ENCODE measurements around the gene ZNF213. TPM values are rescaled to one million over a fixed set of nuclear protein-coding genes. Genes with fewer than 3 reads are reported as not detected.

The ZNF213 gene
- total RNA-seq, 1 experiment from 2014 or later: 20.7 TPM

DNA sequence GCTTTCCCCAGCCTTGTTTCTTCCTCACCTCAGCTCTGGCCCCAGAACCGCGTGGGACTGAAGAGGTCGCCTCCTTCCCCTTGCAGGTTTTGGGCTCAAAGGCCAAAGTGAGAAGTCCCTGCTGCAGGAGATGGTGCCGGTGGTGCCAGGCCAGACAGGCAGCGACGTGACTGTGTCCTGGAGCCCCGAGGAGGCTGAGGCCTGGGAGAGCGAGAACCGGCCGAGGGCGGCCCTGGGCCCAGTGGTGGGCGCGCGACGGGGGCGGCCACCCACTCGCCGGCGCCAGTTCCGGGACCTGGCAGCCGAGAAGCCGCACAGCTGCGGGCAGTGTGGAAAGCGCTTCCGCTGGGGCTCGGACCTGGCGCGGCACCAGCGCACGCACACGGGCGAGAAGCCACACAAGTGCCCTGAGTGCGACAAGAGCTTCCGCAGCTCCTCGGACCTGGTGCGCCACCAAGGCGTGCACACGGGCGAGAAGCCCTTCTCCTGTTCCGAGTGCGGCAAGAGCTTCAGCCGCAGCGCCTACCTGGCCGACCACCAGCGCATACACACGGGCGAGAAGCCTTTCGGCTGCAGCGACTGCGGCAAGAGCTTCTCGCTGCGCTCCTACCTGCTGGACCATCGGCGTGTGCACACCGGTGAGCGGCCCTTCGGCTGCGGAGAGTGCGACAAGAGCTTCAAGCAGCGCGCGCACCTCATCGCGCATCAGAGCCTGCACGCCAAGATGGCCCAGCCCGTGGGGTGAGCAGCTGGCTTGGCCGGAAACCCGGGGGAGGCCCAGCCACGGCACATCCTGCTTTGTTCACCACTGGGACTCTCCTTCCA, 6.0 kb downstream of the ZNF213 start:
- intact Hi-C loops (cut with micrococcal nuclease): no loop called here
- TF ChIP-seq, protein P1, sequence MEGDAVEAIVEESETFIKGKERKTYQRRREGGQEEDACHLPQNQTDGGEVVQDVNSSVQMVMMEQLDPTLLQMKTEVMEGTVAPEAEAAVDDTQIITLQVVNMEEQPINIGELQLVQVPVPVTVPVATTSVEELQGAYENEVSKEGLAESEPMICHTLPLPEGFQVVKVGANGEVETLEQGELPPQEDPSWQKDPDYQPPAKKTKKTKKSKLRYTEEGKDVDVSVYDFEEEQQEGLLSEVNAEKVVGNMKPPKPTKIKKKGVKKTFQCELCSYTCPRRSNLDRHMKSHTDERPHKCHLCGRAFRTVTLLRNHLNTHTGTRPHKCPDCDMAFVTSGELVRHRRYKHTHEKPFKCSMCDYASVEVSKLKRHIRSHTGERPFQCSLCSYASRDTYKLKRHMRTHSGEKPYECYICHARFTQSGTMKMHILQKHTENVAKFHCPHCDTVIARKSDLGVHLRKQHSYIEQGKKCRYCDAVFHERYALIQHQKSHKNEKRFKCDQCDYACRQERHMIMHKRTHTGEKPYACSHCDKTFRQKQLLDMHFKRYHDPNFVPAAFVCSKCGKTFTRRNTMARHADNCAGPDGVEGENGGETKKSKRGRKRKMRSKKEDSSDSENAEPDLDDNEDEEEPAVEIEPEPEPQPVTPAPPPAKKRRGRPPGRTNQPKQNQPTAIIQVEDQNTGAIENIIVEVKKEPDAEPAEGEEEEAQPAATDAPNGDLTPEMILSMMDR (IDR thresholded peaks at IDR 0.05; ENCODE audit: unreplicated experiment): no peak
- Mint-ChIP-seq H3K9me3 (ENCODE audit: unreplicated experiment) (no peaks in the 10 kb centered on the region), H3K36me3 (ENCODE audit: insufficient read depth, unreplicated experiment) (peaks cover 31% of the 10 kb centered on the region), H3K27ac (ENCODE audit: low read depth, unreplicated experiment) (no peak overlapping the region), H3K27me3 (ENCODE audit: insufficient read depth, unreplicated experiment) (no peaks in the 10 kb centered on the region), H3K4me3 (ENCODE audit: unreplicated experiment) (no peak overlapping the region), H3K4me1 (ENCODE audit: insufficient read depth, unreplicated experiment) (no peaks in the 10 kb centered on the region)
- BruUV-seq (replicated peaks): no TSS peak
- no peak for DNase-seq (ENCODE audit: unreplicated experiment)
- ChIA-PET POLR2A (interaction anchor here (0.8 kb wide), 1 partner anchor 10 kb away, joined by 3 read pairs; no protein-coding TSS in a partner anchor), CTCF (interaction anchor here (0.5 to 1.7 kb wide), 5 partner anchors 9 to 234 kb away, joined by 3 to 15 read pairs (median 4); no protein-coding TSS in a partner anchor)

DNA sequence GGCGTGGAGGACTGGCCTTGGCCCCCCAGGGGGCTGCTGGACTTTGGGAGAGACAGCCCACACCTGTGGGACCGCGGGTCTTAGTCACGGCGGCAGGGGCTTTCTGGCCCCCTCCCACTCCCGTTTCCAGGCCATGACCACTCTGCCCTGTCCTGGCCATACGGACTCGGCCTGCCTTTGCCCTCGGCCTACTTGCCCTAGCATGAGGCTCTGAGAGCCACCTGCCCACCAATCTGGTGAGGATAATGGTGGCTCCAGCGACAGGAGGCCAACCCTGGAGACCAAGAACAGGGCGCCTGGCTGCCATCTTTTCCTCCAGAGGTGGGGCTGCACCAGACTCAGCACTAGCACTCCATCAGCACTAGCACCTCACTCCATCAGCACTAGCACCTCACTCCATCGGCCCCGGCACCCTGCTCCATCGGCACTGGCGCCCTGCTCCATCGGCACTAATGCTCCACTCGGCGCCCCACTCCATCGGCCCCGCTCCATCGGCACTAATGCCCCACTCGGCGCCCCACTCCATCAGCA, 7.0 kb downstream of the ZNF213 start:
- no peaks in the 10 kb centered on the region for H3K4me1 Mint-ChIP-seq (ENCODE audit: insufficient read depth, unreplicated experiment)
- intact Hi-C loops (cut with micrococcal nuclease): no loop called here
- ChIA-PET POLR2A (no interaction called here), CTCF (interaction anchor here (0.6 to 1.7 kb wide), 2 partner anchors 12 to 90 kb away, joined by 4 to 15 read pairs; no protein-coding TSS in a partner anchor)
- BruUV-seq (replicated peaks): no TSS peak
- peaks cover 31% of the 10 kb centered on the region for H3K36me3 Mint-ChIP-seq (ENCODE audit: insufficient read depth, unreplicated experiment)
- TF ChIP-seq, protein P1 (IDR thresholded peaks at IDR 0.05; ENCODE audit: unreplicated experiment): no peak
- H3K27ac Mint-ChIP-seq (ENCODE audit: low read depth, unreplicated experiment): no peak overlapping the region
- H3K27me3 Mint-ChIP-seq (ENCODE audit: insufficient read depth, unreplicated experiment): no peaks in the 10 kb centered on the region
- H3K9me3 Mint-ChIP-seq (ENCODE audit: unreplicated experiment): no peaks in the 10 kb centered on the region
- no peak for DNase-seq (ENCODE audit: unreplicated experiment)
- H3K4me3 Mint-ChIP-seq (ENCODE audit: unreplicated experiment): no peak overlapping the region

DNA sequence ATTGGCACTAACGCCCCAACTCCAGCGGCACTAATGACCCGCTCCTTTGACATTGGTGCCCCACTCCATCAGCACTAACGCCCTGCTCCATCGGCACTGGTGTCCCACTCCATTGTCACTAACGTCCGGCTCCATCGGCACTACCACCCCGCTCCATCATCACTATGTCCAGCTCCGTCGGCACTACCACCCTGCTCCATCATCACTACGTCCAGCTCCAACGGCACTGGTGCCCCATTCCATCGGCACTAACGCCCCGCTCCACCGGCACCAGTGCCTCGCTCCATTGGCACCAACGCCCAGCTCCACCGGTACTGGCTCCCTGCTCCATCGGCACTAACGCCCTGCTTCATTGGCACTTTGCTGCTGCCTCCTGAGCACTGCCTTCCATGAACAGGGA, 7.5 kb downstream of the ZNF213 start:
- TF ChIP-seq, protein P1 (IDR thresholded peaks at IDR 0.05; ENCODE audit: unreplicated experiment): no peak
- CTCF ChIA-PET: interaction anchor here (0.6 kb wide), 1 partner anchor 12 kb away, joined by 3 read pairs; no protein-coding TSS in a partner anchor
- BruUV-seq (replicated peaks): no TSS peak
- Mint-ChIP-seq H3K36me3 (ENCODE audit: insufficient read depth, unreplicated experiment) (peaks cover 31% of the 10 kb centered on the region), H3K4me3 (ENCODE audit: unreplicated experiment) (no peak overlapping the region), H3K9me3 (ENCODE audit: unreplicated experiment) (no peaks in the 10 kb centered on the region), H3K4me1 (ENCODE audit: insufficient read depth, unreplicated experiment) (no peaks in the 10 kb centered on the region), H3K27ac (ENCODE audit: low read depth, unreplicated experiment) (no peak overlapping the region), H3K27me3 (ENCODE audit: insufficient read depth, unreplicated experiment) (no peaks in the 10 kb centered on the region)
- POLR2A ChIA-PET: interaction anchor here (0.7 kb wide), 1 partner anchor 61 kb away, joined by 3 read pairs; no protein-coding TSS in a partner anchor
- intact Hi-C loops (cut with micrococcal nuclease): no loop called here
- no peak for DNase-seq (ENCODE audit: unreplicated experiment)

DNA sequence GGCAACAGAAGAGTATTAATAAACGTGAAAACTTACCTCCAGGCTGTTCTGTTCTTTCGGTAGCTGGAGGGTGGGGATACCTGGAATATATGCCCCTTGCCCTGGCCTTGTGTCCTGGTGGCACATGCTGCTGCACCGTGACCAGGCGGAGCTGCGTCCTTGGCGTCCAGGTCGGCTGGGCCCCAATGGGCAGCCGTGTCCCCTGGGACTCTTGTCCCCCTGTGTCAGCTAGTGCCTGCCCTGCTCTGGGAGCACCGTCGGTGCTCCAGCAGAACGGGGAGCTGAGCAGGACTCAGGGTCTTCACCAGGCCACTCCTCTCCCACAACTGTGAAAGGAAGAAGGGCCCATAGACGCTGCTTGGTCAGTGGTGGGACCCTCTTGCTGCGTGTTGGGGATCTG, 7.9 kb downstream of the ZNF213 start:
- Mint-ChIP-seq H3K4me1 (ENCODE audit: insufficient read depth, unreplicated experiment) (no peaks in the 10 kb centered on the region), H3K36me3 (ENCODE audit: insufficient read depth, unreplicated experiment) (peaks cover 31% of the 10 kb centered on the region), H3K9me3 (ENCODE audit: unreplicated experiment) (no peaks in the 10 kb centered on the region), H3K27ac (ENCODE audit: low read depth, unreplicated experiment) (no peak overlapping the region), H3K4me3 (ENCODE audit: unreplicated experiment) (no peak overlapping the region), H3K27me3 (ENCODE audit: insufficient read depth, unreplicated experiment) (no peaks in the 10 kb centered on the region)
- DNase-seq (ENCODE audit: unreplicated experiment): no peak
- ChIA-PET POLR2A (interaction anchor here (0.7 to 4.1 kb wide), 2 partner anchors 8 to 61 kb away, joined by 3 to 24 read pairs; partner anchors contain the start of gene ZNF213), CTCF (interaction anchor here (0.6 kb wide), 1 partner anchor 12 kb away, joined by 3 read pairs; no protein-coding TSS in a partner anchor)
- BruUV-seq (replicated peaks): no TSS peak
- TF ChIP-seq, protein P1 (IDR thresholded peaks at IDR 0.05; ENCODE audit: unreplicated experiment): no peak
- intact Hi-C loops (cut with micrococcal nuclease): no loop called here
